HUDEP-2 (cell line): ENCODE measurements around the gene POLD2.
"Not testable (repeated sequence)": the region's sequence is repeated elsewhere in the genome, so short reads cannot be mapped to it uniquely, and the experiment has no call there.

Experiments
- DNase-seq, 76 experiments: peaks; one replicate each; lab custom pipeline; 2025; ENCODE audit not compliant: unreplicated experiment in 76 of 76; lab: John Stamatoyannopoulos, UW

POLD2 gene

GRCh38 chr7:44139311-44140010 lies 16.1 kb upstream of the POLD2 start:
- DNase-seq, result no peak

DNA sequence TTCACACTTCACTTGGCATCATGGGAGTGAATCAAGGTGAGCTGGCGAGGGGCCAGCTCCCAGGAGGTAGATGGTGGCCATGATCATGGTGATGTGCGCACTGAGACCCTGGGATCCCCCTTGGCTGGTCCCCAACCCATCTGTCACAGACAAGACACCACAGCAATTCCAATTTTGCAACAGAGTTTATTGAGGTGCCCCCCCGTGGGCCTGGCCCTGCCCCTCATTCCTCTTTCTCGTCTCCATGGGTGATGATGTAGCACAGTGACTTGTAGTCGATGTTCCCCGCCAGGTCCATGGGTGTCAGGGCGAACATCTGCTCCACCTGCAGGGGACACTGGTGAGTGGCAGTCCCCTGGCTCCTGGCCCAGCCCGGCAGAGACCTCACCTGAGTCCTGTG lies 15.3 kb upstream of the POLD2 start:
- no peak for DNase-seq

DNA sequence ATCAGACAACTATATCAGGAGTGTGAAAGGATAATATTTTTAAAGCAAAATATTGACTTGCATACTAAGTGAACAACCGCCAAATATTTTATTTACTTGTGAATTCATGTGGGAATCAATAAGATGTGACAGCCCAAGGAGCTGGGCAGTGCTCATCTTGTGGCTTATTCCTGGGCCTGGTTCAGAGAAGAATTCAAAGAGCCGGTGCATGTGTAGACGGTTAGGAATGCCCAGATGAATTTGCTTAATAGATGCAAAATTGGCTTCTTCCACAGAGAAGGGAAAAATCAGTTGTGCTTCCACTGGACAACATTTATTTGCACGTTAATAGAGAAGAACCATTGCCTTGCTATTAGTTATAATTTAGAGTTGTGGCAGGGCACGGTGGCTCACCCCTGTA lies 13.4 kb upstream of the POLD2 start:
- DNase-seq, result no peak

GRCh38 chr7:44134943-44135628 lies 11.7 kb upstream of the POLD2 start:
- no peak for DNase-seq

- DNase-seq, result no peak
Measured at GRCh38 chr7:44133295-44133694, 9.9 kb upstream of the POLD2 start.

- no peak for DNase-seq
Measured at GRCh38 chr7:44132039-44132438, 8.7 kb upstream of the POLD2 start.

DNA sequence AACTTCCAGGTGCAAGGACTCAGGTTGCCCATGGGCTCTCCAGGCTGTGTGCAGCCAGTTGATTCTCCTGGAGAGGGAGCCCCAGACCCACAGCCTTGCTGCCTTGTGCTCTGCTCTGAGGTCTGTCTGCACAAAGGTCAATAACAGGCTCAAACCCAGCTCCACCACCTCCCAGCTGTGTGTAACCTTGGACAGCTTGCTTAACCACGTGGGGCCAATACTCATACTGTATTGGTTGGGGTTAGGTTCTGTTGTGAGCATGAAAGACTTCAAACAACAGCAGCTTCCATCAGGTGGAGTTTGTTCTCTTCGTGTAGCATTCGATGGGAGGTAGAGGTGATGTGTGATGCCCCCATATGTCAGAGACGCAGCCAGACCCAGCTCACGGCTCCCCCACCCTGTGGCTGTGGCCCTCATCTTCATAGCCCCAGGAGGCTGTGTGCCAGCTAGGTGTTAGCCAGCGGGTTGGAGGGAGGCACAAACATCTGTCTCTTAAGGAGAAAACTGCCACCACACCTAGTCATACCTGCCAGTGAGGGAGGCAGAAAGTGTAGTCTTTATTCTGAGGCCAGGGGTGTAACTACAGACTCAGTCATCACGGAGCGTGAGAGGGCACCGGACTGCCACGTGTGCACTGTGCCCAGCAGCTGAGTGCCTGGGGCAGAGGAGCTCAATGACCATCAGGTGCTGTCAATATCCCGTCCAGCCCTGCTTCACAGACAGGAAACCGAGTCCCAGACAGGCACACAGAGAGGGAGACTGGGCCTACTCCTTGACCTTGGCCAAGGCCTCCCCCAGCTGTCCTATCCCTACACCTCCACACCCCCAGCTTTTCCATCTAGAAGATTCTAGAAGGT lies 8.1 kb upstream of the POLD2 start:
- peak in 6 of 76 experiments; percentile 5 to 21 (median 16) for DNase-seq

DNA sequence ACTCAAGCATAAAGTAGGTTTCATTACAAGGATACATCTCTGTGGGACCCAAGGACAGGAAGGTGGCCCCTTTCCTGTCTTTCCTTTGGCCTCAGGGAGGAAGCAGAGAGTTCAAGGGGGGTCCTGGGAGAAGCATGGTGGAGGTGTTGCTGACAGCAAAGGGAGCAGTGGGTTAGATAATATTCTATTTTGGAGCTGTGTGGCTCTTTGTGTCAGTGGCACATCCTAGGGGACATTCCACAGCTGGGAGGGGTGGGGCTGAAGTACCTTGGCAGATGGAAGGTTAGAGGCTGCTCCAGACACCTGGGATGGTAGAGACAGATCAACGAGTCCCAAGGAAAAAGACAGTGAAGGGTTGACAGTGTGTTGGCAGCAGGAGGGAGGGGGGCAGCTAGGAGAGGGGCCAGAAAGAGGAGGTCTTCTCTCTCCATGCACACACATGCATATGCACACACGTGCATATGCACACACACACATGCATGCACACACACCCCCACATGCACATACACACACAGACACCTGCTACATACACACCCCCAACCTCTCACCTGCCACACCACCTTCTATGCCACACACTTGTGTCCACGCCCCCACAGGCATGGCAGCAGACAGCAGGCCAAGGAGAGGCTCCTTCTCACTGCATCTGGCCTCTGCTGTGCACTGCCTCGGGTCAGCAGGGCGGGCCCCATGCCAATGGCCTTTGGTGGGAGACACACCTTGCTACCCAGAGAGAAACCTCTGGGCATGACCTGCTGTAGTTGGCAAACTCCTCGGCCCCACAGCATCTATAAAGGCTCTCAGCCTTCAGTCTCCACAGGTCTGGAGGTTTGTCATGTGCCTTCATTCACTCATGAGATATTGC lies 5.6 kb upstream of the POLD2 start:
- DNase-seq, result no peak

GRCh38 chr7:44127161-44127560 lies 3.8 kb upstream of the POLD2 start:
- DNase-seq, result no peak

- DNase-seq, result not testable (repeated sequence)
Measured at GRCh38 chr7:44126574-44126973, 3.2 kb upstream of the POLD2 start.

- no peak for DNase-seq
Measured at GRCh38 chr7:44124822-44125202, 1.5 kb upstream of the POLD2 start.

DNA sequence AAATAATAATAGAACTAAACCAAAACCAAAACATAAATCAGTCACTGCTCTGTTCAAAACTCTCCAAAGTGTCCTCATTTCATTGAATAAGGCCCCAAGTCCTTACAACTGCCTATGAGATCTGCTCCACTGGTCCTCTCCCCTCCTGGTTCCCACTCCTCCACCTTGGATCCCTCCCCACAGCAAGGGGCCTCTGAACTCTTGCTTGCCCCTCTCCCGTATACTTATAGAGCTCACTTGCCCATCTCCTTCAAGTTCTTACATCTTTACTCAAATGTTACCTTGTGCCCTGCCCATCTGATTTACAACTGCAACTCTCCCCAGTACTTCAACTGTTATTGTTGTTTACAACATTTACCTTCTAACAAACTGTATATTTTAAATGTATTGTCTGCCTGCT lies 819 bp downstream of the POLD2 start:
- DNase-seq, result no peak

DNA sequence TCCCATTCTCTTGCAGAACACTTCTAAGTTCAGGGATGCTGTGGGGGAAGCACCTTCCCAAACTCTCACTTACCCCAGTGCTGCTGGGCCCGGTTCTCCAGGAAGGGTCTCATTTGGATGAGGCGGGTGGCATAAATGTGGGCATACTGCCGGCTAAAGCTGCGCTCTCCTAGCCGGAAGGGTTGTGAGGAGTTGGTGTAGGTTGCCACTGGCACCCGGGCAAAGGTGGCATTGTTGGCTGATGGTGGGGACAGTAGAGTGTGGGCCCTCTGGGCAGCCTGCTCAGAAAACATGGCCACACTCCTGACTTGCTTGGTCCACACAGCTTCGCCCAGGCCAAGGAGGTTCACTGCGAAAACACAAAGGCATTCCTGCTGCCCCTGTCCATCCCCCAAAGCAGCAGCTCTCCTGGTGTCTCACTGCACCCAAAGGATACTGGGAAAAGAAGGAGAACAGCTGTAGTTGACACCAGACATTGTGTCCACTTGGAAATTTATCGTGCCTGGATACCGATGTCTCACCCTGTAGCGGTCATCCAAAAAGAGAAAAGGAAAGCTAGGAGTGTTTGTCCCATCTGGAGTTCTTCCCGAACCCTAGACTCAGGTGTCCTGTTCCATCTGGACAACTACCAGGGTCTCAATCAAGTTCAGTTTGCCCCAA lies 1.5 kb downstream of the POLD2 start:
- no peak for DNase-seq

- no peak for DNase-seq
Measured at GRCh38 chr7:44120395-44120794, 3.0 kb downstream of the POLD2 start.

DNA sequence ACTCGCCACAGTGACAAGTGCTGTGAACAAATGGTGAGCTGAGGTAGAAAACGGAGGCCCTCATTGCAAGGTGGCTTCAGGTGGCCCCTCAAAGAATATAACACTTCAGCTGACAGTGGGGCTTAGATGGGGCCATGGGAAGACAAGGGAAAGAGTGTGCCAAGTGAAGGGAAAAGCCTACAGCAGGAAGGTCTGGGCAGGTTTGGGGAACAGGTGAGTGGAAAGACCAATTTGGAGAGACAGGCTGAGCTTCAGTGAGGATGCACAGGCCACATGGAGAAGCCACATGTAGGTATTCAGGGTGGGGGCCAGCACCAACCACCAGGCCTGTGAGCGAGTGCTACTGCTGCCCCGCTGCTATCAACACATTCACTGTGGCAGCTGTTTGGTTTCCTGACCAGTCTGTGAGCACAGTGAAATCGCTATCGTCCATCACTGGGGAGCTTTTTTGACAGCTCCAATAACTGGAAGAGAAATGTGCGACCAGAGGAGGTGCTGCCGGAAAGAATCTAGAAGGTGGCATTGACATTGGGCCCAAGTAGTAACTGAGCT lies 3.4 kb downstream of the POLD2 start:
- no peak for DNase-seq

DNA sequence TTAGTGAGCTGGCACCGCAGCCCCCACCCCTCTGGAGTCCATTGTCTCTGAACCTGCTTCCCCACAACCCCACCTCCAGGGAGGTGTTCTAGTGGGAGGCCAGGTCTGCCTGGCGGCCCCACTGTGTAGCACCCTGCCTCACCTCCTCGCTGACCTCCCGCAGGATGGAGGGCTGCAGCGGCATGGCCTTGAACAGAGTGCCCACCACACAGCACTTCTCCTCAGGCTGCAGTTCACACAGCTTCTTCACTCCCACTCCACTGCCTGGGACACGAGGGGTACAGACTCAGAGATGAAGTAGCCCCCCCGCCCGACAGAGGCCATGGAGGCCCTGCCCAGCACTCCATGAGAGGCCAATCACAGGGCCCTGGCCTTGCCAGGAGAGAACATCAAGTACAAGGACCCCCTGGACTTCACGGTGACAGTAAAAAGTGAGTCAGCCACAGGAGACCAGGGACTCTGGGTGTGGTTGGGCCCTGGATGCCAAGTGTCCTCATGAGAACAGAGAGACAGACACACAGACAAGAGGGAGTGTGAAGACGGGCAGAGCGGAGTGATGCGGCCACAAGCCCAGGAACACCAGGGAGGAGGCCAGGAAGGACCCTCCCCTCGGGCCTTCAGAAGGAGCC lies 5.4 kb downstream of the POLD2 start:
- no peak for DNase-seq

DNA sequence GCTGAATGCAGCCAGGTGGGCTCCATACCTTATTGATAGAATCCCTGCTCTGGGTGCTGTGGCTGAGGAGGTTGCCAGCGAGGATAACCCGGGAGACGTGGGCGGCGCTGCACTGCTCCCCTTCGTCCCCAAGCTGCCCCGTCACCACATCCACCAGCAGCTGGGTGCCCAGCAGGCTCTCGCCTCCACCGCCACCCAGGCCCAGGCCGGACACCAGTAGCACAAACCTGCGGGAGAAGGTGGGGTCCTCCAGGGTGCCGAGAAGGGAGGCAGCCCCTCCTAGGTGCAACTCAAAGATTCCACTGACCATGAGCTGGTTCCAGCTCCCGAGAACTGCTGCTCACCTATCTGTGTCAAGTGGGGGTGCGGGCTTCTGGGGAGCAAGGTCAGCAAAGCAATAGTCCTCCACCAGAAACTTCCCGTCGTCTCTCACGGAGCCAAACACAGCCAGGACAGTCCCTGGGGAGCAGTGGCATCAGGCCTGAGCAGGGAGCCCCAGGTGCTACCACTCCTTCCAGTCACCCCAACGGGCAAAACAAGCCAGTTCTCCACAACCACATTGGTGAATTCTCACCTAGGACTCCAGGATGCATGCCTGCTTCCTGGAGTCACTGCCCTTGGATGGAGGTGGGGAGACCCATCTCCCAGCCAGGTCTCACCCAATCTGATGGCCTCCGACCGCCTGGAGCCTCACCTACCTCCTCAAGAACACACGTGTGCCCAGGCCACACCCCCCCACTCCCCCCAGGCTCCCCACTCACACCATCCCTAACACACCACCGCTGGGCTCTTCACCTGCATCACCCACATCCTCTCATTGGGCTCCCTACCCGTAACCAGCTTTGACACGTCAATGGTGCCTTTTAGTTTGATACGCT lies 6.3 kb downstream of the POLD2 start:
- no peak for DNase-seq

DNA sequence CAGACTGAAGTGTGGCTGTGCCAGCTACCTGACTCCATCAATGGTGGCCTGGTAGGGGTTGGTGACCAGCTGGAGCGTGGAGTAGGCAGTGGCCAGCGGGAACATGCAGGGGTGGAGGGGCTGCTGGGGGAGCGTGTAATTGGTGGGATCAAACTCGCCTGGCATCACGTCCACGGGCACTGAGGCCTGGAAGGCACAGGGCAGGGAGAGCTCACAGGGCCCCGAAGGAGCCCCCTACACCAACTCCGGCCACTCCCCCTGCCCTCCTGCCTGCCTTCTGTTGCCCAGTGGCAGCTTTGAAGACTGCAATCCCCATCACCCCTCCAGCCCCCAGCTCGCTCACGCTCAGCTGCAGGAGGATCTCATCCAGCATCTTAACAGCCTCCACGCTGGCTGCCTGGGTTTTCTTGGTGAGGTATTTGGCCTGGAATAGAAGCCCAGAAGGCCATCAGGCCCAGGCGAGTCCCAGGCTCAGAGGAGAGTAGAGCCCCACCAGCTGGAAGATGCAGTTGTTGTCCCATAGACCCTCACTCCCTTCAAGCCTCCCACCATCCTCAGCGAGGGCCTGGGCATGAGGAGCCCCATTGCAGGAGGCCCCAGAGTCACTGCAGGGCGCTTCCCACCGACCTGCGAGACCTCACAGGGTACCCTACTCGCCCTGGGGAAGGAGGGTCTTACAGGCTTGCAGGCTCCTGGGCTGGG lies 7.1 kb downstream of the POLD2 start:
- no peak for DNase-seq
